Activated T-helper 9 cell treated with anti-CD3 and anti-CD28 coated beads, Interleukin-2, amount 50 U/mL, for 16 hours (primary cell): ENCODE results near the gene TRO.

Experiments
- DNase-seq: peaks from one replicate; pipeline ENCODE4 v3.0.0-alpha.2; 2020; ENCODE audit warnings: low read depth

The TRO gene

GRCh38 chrX:54920610-54921426 lies at the start of gene TRO:
Gene TRO, plus strand, starts transcription at chrX:54920824. Its CDS starts 1,423 bp downstream, at chrX:54922247.
- no peak for DNase-seq

GRCh38 chrX:54885740-54886139 lies 34.9 kb upstream of the TRO start:
- no peak for DNase-seq

GRCh38 chrX:54891573-54891972 lies 29.1 kb upstream of the TRO start:
- no peak for DNase-seq

- DNase-seq: no peak
Measured at GRCh38 chrX:54894159-54894558, 26.5 kb upstream of the TRO start.

GRCh38 chrX:54909941-54910340 lies 10.7 kb upstream of the TRO start:
- no peak for DNase-seq

GRCh38 chrX:54921427-54922021 lies 900 bp downstream of the TRO start:
- peak; percentile 15 for DNase-seq

GRCh38 chrX:54922547-54922946 lies 1.9 kb downstream of the TRO start:
- no peak for DNase-seq

- no peak for DNase-seq
Measured at GRCh38 chrX:54923376-54923775, 2.8 kb downstream of the TRO start.

- no peak for DNase-seq
Measured at GRCh38 chrX:54926978-54927377, 6.4 kb downstream of the TRO start.

GRCh38 chrX:54928876-54929275 lies 8.3 kb downstream of the TRO start:
- DNase-seq: no peak

- DNase-seq: no peak
Measured at GRCh38 chrX:54930291-54931049, 9.8 kb downstream of the TRO start.

GRCh38 chrX:54931107-54931506 lies 10.5 kb downstream of the TRO start:
- no peak for DNase-seq

GRCh38 chrX:54933150-54933826 lies 12.7 kb downstream of the TRO start:
- no peak for DNase-seq

- DNase-seq: no peak
Measured at GRCh38 chrX:54934058-54934457, 13.4 kb downstream of the TRO start.

GRCh38 chrX:54934890-54935289 lies 14.3 kb downstream of the TRO start:
- no peak for DNase-seq

GRCh38 chrX:54935306-54935705 lies 14.7 kb downstream of the TRO start:
- no peak for DNase-seq

- DNase-seq: no peak
Measured at GRCh38 chrX:54937416-54937815, 16.8 kb downstream of the TRO start.

- no peak for DNase-seq
Measured at GRCh38 chrX:54944816-54945215, 24.2 kb downstream of the TRO start.

- DNase-seq: no peak
Measured at GRCh38 chrX:54945224-54945623, 24.6 kb downstream of the TRO start.

- no peak for DNase-seq
Measured at GRCh38 chrX:54950730-54951375, 30.2 kb downstream of the TRO start.

GRCh38 chrX:54961750-54962149 lies 41.1 kb downstream of the TRO start:
- DNase-seq: no peak
